ENCODE data around the gene PFKFB3.
"Not testable (repeated sequence)": the region's sequence is repeated elsewhere in the genome, so short reads cannot be mapped to it uniquely, and the experiment has no call there.

PFKFB3 gene

DNA sequence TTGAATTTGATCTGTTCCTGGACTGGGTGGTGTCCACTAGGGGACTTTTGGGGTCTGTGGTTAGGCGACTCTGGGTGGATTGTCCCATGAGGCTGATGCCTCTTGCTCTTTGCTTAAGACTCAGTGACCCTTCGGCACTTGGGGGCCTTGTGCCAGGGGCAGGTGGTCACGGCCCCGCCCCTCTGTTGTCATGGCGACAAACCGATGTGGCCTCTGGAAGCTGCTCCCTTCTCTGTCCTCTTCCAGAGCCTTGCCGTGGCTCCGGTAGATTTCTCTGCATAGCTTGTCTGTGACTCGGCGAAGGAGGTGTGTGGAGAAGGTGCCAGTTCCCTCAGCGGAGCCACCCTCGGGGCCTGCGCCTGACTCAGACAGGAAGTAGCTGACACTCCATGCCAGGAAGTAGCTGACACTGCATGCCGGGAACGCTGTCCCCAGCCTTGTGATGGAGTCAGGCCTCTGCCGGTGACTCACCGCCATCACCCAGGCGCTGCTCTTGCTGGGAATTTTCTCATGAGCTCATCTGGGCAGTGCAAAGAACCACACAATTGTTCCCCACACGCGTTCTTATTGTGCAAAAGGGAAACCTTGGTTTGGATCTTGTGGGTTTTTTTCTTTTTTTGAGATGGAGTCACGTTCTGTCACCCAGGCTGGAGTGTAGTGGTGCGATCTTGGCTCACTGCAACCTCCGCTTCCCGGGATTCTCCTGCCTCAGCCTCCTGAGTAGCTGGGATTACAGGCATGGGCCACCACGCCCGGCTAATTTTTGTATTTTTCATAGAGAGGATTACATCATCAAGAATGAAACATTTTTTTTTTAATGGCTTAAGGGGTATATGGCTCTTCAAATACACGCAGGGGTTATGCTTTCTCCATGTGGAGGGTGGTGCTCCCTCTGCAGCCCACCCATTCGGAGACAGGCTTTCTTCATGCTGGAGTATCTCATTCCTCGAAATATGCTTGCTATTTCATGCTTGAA is 72.6 kb downstream of the PFKFB3 start:
- no peak for DNase-seq

DNA sequence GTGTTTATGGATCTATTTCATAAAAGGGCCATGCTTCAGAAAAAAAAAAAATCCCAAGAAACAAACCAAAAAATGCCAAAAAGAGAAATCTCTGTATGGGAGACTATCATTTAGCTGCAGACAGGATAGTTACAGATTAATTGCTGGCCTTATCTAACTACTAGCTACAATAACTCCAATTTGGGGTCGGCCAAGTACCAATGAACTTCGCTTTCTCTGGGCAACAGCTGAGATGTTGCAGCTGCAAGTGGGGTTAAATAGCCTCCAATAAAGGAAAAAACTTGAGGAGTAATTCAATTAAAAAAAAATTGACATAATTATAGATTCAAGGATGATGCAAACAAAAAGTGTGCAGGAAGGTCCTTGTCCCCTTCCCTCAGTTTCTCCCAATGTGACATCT is 73.6 kb downstream of the PFKFB3 start:
- DNase-seq, result no peak

DNA sequence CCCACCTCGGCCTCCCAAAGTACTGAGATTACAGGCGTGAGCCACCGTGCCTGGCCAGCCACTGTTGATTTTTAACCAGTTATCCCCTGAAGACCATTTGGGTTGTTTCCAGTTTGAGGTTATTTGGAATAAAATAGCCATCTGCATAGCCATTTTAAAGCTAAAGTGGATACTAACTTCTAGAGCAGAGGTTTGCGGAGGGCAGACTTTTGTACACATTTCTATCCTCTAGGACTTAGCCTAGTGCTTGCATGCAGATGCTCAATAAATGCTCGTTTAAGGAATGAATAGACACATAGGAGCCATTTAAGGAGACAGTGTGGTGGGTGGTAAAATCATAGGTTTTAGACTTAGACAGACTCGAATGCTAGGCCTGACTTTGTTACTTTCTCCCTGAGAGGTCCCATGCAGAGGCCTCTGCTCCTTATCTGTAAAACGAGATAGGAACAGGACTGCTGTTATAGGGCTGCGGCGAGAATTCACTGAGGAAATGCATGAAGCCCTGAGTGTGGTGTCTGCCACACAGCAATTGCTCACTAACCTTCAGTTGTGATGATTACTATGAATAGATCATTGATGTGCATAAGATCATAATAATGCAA is 75.9 kb downstream of the PFKFB3 start:
- no peak for DNase-seq

DNA sequence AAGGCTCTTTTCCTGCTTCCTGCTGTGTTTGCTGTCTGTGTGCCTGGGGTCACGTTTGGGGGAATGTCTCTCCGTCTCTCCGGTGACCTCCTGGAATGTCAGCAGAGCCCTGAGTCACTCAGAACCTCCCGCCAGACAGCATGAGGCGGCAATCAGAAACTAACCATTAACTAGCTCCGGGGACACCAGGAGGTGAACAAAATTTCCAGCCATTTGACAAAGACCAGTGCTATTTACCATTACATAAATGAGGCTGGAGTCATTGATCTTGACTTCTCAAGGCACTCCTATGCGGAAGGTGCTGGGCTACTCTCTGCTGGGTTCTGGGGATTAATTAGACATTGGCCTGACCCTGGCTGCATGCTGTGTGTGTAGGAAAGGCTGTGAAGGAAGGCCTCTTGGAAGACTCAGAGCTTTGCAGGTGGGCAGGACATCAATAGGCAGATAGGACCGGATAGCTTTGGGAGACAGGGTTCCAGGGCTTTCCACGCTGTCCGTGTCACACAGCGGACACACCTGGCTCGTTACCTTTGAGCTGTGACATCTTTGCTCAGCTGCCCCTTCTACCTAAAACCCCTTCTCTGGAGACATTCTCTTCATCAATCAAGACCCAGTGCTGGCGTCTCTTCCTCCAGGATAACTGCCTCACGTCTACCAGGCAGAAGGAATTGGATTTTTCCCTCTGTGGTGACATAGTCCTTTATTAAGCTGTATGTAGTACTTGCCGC is 77.0 kb downstream of the PFKFB3 start:
- no peak for DNase-seq

DNA sequence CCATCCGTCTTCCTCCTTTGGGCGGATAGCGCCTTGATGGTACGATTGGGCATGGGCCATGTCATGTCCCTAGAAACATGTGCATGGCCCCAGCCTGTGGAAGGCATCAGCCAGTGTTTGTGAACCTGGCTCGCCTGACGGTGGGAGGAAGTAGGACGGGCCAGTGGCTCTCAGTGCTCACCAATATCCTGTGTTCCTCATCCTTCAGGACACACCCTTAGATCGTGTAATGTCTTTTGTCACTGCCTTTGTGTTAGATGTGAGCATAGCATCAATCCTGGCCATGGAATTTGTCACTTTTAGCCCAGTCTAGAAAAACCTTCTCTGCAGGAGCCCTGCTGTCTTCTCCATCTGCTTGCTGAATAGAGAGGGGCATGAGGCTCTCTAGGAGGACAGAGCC is 77.6 kb downstream of the PFKFB3 start:
- no peak for DNase-seq

DNA sequence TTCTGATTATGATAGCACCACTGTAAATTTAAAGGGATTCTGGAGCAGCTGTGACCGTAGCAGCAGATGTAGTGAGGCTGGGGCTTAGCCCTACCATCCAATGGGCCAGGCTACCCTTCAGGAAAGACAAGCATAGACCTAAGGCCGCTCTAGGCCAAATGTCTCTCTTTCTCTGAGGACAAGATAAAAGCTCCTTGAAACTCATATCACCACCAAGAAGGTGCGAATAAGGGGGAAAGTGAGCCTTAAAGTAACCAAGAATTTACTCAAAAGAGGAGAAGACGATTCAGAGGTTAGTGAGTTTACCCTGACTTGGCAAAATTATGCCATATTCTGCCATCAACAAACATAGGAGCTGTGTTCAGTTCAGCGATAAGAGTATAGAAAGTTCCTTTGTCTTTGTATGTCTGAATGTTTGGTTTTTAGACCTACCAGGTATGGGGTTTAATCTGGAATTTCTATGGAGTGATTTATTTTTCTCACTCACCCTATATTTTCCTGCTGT is 79.8 kb downstream of the PFKFB3 start:
- no peak for DNase-seq

DNA sequence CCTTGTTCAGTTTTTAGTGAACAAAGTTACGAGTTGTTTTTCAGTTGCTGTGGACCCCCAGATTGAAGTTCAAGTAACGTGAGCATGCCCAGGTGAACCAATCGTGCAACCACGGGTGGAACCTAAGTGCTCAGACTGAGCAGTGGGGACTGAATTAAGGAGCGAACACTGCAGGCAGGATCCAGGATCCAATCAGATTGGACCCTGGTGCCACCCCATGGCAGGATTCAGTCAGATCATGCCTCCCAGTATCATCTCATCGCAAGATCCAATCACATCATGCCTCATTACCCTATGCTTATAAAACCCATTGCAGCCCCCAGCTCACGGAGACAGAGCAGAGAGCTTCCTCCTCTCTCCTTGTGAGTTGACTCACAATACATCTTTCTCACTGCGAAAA is 80.9 kb downstream of the PFKFB3 start:
- DNase-seq, result no peak

DNA sequence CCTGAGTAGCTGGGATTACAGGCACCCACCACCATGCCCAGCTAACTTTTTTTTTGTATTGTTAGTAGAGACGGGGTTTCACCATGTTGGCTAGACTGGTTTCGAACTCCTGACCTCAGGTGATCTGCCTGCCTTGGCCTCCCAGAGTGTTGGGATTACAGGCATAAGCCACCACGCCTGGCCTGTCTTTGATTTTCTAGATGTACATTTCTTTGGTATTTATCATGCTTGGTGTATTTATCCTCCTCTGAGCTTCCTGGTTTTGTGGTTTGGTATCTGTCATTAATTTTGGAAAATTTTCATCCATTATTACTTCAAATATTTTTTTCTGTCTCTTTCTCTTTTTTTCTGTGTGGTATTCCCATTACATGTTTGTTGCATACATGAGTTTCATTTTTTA is 87.9 kb downstream of the PFKFB3 start:
- DNase-seq, result not testable (repeated sequence)

DNA sequence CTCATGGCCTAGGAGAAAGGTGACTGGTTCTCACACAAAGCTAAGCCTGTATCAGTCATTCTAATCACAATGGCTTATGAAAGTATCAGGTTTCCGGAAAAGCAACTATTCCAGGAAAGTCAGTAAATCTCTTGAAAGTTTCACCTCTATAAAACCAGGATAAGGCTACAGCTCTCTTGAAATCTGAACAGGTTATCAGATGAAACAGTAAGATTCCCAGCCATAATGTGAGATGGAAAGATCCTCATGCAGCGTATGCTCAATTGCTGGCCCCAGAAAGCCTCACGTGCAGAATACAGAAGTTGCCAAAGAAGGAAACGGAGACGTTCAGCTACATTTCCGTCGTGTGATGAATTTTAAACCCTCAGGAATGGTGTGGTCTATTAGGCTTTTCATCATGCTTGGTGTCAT is 90.0 kb downstream of the PFKFB3 start:
- no peak for DNase-seq

DNA sequence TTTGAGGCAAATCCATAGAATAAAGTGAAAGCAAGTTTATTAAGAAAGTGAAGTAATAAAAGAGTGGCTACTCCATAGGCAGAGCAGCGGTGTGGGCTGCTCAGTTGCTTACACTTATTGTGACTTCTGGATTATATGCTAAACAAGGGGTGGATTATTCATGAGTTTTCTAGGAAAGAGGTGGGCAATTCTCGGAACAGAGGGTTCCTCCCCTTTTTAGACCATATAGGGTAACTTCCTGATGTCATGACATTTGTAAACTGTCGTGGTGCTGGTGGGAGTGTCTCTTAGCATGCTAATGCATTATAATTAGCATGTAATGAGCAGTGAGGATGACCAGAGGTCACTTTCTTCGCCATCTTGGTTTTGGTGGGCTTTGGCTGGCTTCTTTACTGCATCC is 93.7 kb downstream of the PFKFB3 start:
- not testable (repeated sequence) for DNase-seq

DNA sequence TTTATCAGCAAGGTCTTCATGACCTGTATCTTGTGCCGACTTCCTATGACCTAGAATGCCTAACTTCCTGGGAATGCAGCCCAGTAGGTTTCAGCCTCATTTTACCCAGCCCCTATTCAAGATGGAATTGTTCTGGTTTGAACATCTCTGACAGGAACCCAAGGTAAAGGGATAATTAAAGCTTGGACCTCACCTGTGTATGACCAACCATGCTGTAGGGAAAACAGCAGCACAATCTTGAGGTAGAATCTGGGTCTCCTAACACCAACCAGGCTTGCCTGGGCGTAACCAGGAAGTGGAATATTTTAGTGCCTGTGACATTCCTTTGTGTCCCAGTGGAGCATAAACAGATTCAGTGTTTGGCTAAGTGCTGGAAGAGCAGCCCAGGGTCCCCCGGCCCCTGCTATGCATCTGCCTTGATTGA is 94.1 kb downstream of the PFKFB3 start:
- DNase-seq, result no peak

DNA sequence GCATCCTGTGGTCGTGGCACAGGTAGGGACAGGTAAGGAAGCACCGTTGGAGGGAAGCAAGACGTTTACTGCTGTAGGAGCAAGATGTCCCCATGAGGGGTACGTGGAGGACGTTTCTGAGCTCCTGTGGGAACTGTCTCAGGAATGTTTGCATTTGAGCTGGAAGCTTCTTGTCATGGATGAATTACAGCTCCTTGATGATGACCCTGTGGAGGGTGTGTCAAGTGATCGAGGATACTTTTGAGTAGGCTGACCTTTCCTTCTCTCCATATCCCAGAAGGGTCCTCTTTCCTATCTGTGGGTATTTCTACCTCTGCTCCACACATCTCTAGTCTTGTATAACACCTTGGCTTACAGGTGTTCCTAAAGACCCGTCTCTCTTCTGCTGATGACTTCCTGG is 94.8 kb downstream of the PFKFB3 start:
- no peak for DNase-seq

DNA sequence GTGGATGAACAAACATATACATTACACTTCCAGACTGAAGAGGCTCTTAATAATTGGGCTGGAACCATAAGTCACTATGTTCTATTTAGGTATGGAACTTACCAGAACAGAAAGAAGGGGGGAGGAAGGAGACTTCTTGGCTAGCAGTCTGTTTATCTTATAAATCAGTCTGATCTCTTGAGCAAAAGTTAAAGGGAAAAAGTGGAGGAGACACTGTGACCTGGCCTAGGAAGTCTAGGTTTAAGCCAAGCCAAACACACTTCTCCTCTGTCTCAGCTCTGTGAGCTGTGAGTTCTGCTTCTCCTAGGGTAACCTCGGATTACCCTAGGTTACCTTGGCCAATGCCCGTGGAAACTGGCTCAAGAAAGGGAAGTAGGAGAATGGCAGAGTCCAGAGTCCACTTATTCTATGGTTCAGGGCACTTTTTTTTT is 95.2 kb downstream of the PFKFB3 start:
- DNase-seq, result no peak

DNA sequence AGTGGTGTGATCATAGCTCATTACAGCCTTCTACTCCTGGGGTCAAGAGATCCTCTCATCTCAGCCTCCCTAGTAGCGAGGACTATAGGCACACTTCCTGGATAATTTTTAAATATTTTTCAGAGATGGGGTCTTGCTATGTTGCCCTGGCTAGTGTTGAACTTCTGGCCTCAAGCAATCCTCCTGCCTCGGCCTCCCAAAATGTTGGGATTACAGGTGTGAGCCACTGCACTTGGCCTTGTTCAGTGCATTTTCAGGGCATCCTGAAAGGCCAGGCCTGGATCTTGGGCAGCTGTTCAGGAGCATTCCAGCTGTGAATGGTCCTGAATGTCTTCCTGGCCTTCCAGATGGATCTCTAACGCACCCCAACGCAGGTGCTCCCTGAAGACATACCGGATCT is 95.7 kb downstream of the PFKFB3 start:
- no peak for DNase-seq

DNA sequence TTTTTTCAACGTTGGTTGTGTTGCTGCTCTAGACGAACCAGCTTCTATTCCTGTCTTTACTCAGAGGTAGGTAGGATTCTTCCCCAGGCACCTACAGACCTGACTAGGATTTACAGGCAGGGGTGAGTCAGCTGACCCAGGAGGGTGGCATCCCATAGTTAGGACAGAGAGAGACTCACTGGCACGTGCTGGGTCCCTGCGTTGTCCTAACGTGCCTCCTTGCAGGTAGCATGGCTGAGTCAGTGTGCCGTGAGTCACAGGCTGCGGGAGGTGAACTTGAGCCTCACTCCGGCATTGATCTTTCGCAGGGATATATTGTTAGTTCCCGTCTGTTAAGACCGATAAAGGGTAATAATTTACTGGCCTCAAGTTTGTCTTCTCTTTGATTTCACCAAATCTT is 96.5 kb downstream of the PFKFB3 start:
- no peak for DNase-seq

DNA sequence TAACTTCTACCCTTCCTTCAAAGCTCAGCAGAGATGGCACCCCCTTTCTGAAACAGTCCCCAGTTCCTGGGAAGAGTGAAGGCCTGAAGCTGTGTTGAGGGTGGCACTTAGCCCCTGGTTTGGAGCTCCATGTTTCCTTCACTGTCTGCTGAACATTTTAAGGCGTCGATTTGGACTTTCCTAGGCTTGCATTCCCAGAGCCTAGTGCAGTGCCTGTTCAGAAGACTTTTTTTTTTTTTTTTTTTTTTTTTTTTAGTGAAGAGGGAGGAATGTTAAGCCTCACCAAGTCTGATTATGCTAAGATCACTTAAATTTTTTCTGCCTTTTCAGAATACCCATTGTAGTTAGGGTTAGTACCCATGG is 97.0 kb downstream of the PFKFB3 start:
- DNase-seq, result no peak

DNA sequence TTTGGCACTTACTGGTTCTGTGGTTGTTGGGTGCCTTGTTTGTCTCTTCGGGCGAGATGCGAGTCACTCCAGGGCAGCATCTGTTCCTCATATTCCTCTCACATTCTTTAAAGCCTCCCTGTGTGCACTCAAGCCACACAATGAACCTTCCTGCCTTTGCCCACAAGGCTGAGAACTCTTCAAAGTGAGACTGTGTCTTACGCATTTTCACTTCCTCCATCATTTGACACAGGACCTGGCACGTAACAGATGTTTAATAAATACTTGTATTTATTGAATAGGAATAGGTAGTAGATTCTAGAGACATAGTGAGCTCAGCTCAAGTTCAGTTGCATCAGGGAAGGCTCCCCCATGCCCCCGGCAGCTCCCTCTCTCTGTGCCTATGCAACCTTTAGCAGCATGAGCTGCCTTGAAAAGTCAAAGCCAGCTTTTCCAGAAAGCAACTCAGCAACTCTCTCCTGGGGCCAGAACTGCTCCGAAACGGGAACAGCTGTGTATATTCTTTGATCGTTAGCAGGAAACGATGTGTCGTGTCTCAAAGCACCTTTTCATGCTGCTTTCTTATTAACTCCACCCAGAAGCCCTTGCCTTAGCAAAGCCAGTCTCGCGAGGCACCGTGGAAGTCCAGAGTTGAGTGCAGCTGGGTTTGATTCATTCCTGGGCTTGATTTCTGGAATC is 97.5 kb downstream of the PFKFB3 start:
- no peak for DNase-seq

DNA sequence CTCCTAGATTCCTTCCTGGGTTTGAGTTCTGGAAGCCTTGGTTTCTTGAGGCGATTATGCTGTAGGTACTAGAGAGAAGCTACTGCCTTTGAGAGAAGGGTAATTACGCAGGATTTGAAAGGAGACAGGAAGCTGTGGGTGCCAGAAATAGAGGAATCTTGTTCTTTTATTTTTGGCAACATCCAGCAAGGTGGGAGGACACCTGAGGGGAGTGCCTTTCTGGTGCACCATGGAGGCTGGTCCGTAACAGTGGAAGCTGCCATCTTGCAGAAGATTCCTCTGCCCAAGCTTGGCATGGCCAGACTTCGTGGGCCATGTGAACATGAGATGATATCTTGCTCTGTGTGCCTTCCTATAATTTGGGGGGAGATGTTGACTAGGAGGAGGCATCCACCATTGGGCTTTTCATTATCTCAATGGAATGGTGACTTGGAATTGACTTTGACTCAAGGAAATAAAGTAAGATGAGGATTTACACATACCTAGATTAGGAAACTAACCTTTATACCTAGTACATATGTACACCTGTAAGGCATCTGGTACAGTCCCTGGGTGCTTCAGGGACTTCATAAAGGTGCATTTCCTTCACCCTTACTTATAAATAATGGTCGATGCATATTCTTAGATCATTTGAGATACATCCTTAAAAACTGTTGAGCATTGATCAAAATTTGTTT is 98.2 kb downstream of the PFKFB3 start:
- DNase-seq, result no peak

DNA sequence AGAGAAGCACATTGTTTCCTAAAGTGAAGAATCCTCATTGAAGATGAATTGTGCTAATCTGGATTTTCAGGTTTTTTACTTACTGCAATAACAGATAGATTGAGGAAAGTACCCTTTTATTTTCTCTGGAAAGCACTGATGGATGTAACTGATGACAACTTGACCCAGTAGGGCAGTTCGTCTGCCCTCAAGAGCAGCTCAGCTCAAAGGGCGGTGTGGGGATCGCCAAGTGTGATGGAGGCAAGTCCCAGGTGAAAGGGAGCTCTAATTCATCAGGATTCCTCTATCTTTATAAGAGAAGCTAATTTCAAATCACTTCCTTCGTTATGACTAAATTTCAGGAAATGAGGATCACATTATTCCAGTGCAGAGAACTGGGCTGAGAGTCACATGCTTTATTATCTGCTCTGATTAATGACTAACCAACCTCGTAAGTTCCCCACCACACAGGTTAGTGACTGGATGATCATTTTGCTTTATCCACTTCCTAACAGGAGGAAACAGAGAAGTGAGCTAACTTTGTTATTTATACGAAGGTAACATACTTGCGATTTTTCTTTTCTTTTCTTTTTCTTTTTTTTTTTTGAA is 98.8 kb downstream of the PFKFB3 start:
- DNase-seq, result no peak
